ENCODE results near the gene HOXC6.

The HOXC6 gene

DNA sequence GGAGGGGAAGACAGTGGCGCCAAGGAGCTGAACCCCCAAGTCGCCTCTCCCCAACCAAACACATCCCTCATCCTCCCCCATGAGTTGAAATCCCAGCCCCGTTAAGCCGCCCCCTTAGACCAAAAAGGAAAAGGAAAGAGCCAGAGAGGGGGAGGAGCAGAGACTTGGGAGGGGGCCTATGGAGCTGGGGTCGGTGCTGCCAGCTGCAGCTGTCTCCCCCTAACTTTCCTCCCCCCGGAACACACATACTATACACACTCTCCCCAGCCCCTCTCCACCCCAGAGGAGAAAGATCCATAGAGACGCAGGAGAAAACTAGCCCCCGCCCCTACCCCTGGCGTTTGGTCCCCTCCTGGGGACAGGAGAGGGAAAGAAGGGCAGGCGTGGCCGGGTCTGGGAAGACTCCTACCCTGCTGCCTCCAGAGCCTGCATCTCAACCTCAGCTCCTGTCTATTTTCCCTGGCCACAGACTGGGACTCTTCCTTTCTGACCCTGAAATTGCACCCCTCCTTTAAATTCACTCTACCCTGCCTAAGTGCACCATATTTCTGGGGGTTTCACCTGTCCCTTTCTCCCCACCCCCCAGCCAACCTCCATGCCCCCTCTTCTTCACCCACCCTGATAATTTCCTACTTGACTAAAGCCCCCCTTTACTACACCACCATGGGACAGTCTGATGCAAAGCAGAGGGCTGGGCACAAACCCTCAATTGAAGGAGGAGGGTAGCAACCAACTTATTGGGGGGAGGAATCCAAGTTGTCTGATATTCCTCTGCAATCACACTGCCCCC is 29.9 kb upstream of the HOXC6 start:
- no peak overlapping the region for H3K27ac ChIP-seq
- CTCF ChIA-PET = interaction anchor here (0.6 to 4.3 kb wide), 8 partner anchors 24 to 359 kb away, joined by 3 to 15 read pairs (median 5); no protein-coding TSS in a partner anchor
- POLR2A ChIA-PET (ENCODE audit: low non-redundant PET) = no interaction called here

DNA sequence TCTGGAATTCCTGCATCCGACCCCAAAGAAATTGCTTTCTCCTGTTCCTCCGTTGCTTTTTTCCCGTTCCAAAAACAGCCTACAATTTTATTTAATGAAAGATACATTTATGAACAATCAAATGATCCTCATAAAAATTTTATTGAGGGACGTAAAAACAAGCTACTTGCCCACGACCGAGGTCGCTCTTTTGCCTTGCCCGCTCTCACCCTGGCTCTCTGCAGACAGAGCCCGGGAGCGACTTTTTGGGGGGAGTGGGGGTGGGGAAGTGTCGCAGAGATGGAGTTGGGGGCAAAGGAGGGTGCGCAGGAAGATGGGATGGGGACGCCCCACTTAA is 29.4 kb upstream of the HOXC6 start:
- POLR2A ChIA-PET (ENCODE audit: low non-redundant PET) = no interaction called here
- TF ChIP-seq, protein P1, sequence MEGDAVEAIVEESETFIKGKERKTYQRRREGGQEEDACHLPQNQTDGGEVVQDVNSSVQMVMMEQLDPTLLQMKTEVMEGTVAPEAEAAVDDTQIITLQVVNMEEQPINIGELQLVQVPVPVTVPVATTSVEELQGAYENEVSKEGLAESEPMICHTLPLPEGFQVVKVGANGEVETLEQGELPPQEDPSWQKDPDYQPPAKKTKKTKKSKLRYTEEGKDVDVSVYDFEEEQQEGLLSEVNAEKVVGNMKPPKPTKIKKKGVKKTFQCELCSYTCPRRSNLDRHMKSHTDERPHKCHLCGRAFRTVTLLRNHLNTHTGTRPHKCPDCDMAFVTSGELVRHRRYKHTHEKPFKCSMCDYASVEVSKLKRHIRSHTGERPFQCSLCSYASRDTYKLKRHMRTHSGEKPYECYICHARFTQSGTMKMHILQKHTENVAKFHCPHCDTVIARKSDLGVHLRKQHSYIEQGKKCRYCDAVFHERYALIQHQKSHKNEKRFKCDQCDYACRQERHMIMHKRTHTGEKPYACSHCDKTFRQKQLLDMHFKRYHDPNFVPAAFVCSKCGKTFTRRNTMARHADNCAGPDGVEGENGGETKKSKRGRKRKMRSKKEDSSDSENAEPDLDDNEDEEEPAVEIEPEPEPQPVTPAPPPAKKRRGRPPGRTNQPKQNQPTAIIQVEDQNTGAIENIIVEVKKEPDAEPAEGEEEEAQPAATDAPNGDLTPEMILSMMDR (conservative IDR thresholded peaks at IDR 0.05; ENCODE audit: low read depth) = no peak
- no peak overlapping the region for H3K27ac ChIP-seq
- CTCF ChIA-PET = interaction anchor here (0.7 to 4.3 kb wide), 4 partner anchors 23 to 209 kb away, joined by 3 to 15 read pairs (median 6); no protein-coding TSS in a partner anchor
- DNase-seq (ENCODE audit: low spot score) = no peak

More for the DNA sequence above, 29.9 kb upstream of the HOXC6 start:
- TF ChIP-seq, protein P1 (conservative IDR thresholded peaks at IDR 0.05; ENCODE audit: low read depth) = no peak
- no peak for DNase-seq (ENCODE audit: low spot score)

DNA sequence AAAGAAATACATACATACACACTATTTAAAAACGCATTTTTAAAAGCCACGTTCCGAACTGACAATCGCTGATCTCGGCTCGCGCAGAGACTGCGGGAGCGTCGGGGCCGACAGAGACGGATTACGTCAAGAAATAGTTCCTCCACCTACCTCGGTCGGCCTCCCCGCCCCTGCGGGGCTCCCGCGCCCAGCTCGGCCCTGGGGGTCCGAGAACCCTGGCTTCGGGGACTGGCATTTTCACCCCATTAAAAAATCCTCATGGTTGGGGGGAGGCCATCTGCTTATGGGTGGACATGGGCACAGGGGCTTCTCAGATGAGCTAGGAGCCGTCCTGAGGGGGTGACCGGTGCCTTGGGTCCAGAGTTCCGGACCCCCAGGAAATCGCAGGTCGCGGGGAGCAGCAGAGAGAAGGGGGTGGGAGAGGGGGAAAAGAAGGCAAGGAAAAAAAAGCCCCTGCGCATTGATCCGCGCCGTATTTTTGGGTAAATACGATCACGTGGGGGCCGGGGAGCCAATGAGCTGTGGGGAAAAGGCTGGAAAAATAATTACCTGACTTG is 28.6 kb upstream of the HOXC6 start:
- ChIA-PET CTCF (interaction anchor here (0.8 to 4.3 kb wide), 7 partner anchors 11 to 208 kb away, joined by 3 to 15 read pairs (median 6); partner anchors contain the start of gene HOXC10), POLR2A (ENCODE audit: low non-redundant PET) (no interaction called here)
- TF ChIP-seq, protein P1 (conservative IDR thresholded peaks at IDR 0.05; ENCODE audit: low read depth) = no peak
- DNase-seq (ENCODE audit: low spot score) = peak; percentile 77
- H3K27ac ChIP-seq = peak overlapping the region; percentile 45

DNA sequence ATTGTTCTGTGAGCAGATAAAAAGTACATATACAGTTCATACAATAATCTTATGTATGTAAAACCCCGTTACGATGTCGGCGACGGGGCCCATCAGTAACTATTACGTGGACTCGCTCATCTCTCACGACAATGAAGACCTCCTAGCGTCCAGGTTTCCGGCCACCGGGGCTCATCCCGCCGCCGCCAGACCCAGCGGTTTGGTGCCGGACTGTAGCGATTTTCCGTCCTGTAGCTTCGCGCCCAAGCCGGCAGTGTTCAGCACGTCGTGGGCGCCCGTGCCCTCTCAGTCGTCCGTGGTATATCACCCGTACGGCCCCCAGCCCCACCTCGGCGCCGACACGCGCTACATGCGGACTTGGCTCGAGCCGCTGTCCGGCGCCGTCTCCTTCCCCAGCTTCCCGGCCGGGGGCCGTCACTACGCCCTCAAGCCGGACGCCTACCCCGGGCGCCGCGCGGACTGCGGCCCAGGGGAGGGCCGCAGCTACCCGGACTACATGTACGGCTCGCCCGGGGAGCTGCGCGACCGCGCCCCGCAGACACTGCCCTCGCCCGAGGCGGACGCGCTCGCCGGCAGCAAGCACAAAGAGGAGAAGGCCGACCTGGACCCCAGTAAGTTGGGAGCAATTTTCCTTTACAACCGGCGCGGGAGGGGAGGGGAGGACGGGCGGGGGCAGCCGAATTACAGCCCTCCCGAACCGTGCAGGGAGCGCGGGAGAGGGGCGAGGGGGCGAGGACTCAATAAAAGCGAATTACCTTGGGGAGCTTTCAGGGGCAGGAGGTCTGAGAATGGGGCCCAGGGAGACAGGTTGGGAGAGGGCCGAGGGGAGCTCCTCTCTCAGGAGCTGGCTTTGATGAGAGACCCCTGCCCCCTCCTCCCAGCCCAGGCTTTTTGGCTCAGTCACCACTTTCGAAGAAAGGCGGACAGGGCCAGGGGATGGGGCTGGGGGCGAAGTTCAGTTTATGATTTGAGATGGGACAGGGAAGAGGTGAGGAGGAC is 27.8 kb upstream of the HOXC6 start, which contains the start of gene HOXC9:
TSS of gene HOXC9 (plus strand) at position 46 of the 999 bp plus-strand sequence. CDS start at position 74, 28 bp downstream.
- TF ChIP-seq, protein P1 (conservative IDR thresholded peaks at IDR 0.05; ENCODE audit: low read depth) = no peak
- peak within 1 kb of the TSS; percentile 45 for H3K27ac ChIP-seq
- no peak for DNase-seq (ENCODE audit: low spot score)
- CTCF ChIA-PET = interaction anchor here (0.6 to 4.3 kb wide), 8 partner anchors 8 to 207 kb away, joined by 3 to 15 read pairs (median 4); partner anchors contain the start of genes HOXC10 and HOXC8
- POLR2A ChIA-PET (ENCODE audit: low non-redundant PET) = interaction anchor here (0.5 kb wide), 1 partner anchor 24 kb away, joined by 4 read pairs; no protein-coding TSS in a partner anchor

DNA sequence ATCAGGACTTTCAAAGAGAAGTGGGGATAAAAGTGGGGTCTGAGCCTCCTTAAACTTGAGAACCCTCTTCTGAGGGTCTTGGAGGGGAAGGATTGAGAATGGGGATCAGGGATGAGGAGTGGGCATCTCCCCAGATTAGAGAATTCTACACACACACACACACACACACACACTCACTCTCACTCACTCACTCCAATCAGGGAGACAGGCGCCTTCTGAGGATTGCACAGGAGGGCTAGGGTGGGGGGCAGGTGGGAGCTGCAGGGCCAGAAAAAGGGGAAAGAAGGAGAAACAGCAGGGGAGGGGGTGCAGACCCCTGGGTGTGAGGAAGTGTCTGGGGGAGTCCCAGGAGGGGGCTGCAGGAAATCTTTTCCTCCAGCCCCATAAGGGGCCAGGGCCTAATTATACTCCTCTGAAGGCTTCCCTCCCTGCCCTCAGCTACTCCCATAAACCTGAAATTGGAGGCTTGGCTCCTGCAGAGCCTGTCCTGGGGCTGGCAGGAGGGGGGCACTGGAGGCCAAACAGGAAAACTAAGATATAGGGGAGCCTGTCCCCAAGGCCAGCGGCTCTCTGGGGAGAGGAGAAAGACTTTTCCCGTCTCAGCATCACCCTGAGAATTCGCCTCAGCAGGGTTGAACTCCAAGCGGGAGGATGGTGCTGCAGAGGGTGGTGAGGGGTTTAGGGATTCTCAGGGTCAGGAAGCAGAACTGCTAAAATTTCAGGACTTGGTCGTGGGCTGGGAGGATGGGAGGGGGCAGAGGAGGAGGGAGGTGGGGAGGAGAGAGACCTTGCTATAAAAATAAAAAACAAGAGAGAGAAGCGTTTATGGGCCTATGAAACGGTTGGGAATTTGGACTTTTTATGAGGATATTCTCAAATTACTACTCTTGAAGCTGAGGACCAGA is 26.7 kb upstream of the HOXC6 start:
- POLR2A ChIA-PET (ENCODE audit: low non-redundant PET) = no interaction called here
- CTCF ChIA-PET = interaction anchor here (0.8 to 4.3 kb wide), 5 partner anchors 16 to 213 kb away, joined by 3 to 15 read pairs (median 5); no protein-coding TSS in a partner anchor
- no peak overlapping the region for H3K27ac ChIP-seq
- no peak for DNase-seq (ENCODE audit: low spot score)
- TF ChIP-seq, protein P1 (conservative IDR thresholded peaks at IDR 0.05; ENCODE audit: low read depth) = no peak
